Caki2 (cell line): ENCODE results near the gene NOL11. TPM values are rescaled to one million over a fixed set of nuclear protein-coding genes. Genes with fewer than 3 reads are reported as not detected.
A peak's percentile ranks its signal among the peaks of the same experiment; 100 is the strongest.

Source experiments
- DNase-seq: peaks from one replicate; pipeline ENCODE4 v3.0.0-alpha.2; 2015; ENCODE audit warnings: low read depth
- in situ Hi-C: cut with HindIII; loops from 2 replicates; pipeline ENCODE4 v1.10.0; 2016; ENCODE audit warnings: low sequenced_read_pairs, low pct_unique_long_range_greater_than_20kb, mixed read lengths
- total RNA-seq: library from RNA; depleted of rRNA; stranded (reverse); fragments of >200 nt; shearing (Covaris generic); gene quantifications from 2 replicates; pipeline ENCODE4 v1.2.3, GENCODE V29; 2014; ENCODE audit warnings: low replicate concordance; rRNA removed

The NOL11 gene
- total RNA-seq: 46.8 and 64.5 TPM in 2 replicates

DNA sequence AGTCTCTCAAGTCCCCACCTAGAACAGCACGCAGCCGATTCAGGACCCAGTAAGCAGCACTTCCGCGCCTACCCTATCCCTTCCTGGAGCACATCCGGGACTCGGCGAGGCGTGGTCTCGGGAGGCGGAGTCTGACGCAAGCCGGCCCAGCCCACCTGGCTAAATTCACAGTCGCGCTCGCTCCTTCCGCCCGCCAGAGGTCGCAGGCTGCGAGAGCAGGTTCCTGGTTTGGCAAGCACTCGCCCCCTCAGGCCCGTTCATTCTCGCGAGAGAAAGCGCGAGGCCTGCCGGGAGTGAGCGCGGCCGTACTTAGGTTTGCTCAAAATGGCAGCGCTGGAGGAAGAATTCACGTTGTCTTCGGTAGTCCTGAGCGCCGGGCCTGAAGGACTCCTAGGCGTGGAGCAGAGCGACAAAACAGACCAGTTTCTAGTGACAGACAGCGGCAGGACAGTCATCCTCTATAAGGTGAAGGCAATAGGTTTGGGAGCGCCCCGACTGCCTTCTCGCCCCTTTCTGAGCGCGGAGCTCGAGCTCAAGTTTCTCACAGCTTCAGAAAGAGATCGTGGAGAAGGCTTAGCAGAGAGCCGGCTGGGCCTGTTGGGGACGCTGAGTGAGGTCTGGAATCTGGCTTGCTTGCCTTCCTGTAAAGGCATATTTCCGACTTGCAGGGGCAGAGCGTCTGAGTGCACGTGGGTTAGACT lies at the start of gene NOL11:
Gene NOL11, plus strand, starts transcription at position 313 of the 701 bp plus-strand sequence. Its CDS starts 12 bp downstream, at position 325.
- in situ Hi-C loops: no loop called here
- DNase-seq: peak; percentile 99

DNA sequence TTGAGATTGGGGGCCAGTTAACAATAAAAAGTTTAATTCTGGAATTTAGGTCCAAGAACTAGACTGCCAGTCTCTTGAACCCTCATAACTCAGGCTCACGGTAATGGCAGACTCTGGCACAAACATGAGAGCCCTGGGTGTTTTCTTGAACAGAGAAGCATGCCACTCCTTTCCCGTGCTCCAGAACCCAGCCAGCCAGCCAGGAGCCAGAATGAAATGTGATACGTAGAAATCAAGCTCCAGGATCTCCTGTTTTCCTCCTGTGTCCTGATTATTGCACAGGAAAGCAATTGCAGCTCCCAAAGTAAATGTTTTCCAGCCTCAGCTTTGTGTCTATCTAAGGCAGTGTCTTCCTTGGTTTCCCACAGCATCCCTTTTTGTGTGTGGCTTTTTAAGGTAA lies 46.2 kb upstream of the NOL11 start:
- in situ Hi-C loops: no loop called here
- DNase-seq: no peak

DNA sequence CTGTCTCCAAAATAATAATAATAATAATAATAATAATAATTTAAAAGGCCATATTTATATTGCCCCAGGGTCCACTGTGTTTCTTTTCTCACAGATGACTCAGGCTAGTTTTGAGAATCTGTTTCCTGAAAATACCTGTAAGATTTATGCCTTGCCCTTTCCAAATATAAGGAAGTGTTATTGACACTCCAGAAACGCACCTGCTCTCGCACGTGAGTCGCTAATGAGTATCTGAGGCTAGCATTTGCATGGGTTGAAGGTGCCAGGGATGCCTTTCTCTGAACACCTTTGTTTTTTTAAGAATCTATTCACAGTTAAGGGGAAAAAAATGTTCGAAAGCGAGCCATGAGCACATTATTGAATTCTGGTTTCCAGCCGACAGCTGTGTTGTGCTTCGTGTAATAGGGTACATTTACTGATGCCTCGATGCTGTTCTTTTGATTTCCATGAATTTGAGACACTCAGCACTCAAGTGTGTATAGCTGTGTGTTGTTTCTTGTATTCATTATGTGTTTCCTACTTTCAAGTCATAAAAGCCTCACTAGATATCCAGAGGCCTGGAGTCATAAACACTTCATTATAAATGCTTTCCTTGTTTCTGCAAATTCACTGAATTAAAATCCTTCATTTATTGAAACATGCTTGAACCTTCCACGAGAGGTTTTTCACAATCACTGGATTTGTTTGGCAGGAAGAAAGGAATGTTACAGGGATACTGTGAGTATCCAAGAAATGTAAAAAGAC lies 45.0 kb upstream of the NOL11 start:
- in situ Hi-C loops: no loop called here
- no peak for DNase-seq

DNA sequence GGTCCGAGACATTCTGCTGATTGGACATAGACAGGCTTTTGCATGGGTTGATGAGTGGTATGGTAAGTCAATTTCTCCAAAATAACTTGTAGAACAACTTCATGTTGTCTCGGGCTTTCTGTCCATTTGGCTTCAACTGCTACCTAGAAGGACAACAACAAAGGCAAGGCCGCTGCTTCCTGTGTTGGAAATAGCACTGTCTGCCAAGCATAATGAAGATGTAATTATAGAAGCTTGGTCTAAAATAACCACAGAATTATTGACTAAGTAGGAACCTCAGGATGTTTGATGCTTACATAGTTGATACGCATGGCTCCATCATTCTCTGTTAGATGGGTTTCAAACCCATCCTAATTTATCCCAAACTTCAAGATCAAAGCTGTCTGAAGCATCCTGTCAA lies 42.3 kb upstream of the NOL11 start:
- in situ Hi-C loops: no loop called here
- no peak for DNase-seq

DNA sequence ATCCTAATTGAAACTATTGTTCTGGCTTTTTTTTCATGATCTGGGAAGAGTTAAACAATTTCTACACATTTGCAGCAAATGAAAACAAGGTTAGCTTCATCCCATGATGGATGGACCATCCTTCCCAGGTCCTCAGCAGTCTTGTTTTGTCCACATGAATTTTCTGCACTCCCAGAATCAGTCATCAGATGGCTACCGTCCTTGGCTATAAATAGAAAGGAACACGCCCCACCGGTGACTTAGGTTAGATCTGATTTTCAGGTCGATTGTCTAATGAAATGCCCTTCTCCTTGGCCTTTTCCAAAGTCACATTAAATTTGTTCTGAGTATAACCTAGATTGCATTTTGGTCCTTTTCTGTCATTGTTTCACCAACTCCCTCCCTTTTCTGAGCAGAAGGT lies 41.4 kb upstream of the NOL11 start:
- in situ Hi-C loops: no loop called here
- DNase-seq: no peak

DNA sequence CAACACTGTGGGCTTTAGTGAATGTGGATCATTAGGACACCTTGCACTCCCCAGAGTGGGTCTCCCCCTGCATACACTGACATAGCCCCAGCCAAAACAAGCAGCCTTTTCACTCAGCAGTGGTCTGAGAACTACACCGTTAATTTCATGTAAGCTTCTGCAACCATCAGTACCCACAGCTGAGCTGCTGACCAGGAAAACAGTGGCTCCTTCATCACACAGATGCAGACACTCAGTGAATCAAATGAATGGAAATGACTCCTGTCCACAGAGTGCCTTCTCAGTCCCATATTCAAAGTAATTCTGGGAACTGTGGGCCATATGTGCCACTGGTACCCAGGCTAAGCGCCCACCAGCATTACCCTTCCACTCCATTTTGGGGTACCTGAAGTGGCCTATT lies 39.3 kb upstream of the NOL11 start:
- no peak for DNase-seq
- in situ Hi-C loops: no loop called here

DNA sequence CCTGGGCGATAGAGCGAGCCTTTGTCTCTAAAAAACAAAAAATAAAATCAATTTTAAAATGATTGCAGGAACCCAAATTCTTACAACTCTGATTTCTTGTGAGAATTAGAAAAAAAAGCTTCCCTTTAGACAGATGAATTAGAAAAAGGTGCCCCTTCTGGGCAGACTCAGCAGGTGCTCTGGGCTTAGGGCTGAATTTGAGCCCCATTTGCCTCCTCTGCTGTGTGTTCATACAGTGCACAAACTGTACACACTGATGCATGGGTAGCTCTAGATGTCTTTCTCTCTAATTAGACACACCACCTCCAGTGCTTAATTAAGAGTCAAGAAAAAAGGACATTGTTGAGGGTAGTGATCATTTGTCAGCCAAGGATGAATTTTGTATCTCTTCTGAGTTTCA lies 38.5 kb upstream of the NOL11 start:
- DNase-seq: no peak
- in situ Hi-C loops: no loop called here

DNA sequence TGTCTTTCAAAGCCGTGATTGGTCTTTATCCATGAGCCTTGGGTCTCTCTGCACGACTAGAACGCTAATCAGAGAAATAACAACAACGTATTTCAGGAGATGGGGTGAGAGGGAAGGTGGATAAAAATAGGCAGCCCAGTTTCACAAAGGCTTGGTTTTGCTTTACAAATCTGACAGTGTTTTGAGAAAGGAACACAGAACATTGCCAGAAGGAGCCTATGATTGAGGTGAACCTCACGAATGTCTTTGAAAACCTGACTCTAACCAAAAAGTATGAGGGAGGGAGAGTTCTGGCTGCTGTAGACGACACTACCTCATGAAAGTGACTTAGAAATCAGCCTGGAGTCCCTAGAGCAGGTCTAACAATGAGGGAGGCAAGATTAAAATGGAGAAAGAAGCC lies 38.0 kb upstream of the NOL11 start:
- in situ Hi-C loops: no loop called here
- DNase-seq: no peak

DNA sequence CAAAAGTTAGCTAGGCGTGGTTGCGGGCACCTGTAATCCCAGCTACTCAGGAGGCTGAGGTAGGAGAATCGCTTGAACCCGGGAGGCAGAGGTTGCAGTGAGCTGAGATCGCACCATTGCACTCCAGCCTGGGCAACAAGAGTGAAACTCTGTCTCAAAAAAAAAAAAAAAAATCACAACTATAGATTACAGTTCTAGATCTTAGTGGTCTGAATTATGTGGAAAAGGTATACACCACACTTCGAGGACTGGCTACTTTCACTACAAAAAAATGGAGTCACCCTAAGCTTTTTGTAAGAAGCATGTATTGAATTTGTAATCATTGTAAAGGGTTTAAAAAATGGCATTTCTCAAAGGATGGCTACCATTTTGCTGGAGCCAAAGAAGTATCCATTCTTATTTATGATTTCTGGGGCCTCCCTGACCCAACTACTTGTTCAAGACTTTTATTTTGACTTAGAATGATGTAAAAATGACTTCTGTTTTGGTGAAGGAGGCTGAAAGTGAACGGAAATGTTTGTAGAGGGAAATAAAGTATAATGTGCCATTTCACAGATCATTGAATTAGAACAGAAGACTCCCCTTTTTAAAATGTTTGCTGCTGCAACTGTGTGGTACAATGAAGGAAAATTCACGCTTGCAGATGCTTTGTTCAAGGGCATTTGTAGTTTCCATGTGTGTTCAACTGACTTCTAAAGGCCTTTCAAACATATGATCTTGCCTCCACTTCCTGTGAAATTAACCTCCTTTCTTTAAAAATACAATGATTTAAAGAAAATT lies 37.1 kb upstream of the NOL11 start:
- DNase-seq: no peak
- in situ Hi-C loops: no loop called here

DNA sequence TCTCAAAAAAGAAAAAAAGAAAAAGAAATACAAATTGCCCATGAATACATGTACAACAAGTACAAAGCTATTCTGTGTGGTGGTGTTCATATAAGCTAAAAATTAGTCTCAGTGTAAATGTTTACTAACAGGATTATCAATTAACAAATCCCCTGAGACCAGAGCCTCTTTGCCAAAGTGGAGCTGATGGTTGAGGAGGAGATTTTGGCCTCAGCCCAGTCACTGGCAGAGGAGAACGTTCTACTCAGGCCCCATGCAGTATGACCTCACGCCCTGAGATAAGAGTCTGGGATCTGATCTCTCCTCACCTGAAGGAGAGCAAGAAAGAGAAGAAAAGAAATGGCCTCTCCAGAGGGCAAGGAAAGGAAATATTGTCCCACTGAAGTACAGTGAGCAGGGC lies 35.5 kb upstream of the NOL11 start:
- in situ Hi-C loops: no loop called here
- DNase-seq: no peak

DNA sequence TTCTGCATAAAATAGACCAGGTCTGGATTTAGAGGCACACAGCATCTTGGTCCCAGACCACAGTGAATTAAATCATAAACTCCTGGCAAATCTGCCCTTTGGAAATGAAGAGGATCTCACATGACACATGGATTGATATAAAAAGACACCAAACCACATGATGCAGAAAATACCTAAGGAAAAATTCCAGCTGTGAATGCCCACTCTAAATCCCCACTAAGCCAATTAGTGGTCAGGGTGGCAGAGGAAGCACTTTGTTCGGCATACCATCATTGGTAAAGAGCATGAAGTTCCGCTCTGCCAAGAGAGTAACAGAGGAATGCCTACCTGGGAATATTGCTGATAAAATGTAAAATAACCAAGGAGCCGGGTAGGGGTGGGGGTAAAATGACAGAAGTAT lies 32.4 kb upstream of the NOL11 start:
- in situ Hi-C loops: no loop called here
- no peak for DNase-seq

DNA sequence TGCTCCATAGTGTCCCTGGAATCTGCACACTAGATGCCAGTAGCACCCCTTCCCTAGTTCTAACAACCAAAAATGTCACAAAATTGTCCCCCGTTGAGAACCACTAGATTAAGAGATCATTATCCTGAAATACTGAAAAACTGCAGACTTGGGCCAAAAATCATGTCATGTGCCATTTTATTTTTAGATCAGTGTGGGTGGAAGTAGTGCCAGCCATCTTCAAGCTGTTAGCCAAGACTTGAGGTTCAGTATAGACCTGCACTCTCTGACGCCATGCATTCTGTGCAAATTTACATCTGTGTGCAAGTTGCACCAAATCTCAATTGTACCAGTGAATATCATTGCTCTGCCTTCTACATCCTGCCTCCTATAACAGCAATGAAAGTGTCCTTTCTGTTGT lies 31.5 kb upstream of the NOL11 start:
- DNase-seq: no peak
- in situ Hi-C loops: no loop called here

DNA sequence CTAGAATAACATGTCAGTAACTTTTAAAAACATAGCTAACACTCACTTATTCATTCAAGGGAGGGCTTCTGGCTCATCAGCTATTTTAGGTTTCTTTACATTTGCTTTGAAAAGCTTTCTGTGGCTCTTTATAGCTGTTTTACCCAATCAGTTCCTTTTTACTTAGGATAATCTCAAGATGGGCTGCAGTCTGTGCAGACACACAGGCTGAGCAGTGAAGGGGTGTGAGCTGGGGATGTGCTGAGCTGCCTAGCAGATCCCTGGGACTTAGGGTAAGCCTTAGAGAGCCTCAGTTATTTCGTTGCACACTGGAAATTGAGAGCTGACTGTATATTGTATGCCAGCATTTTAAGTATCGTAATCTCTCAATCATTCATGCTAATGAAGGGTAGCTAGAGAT lies 30.2 kb upstream of the NOL11 start:
- in situ Hi-C loops: no loop called here
- no peak for DNase-seq

DNA sequence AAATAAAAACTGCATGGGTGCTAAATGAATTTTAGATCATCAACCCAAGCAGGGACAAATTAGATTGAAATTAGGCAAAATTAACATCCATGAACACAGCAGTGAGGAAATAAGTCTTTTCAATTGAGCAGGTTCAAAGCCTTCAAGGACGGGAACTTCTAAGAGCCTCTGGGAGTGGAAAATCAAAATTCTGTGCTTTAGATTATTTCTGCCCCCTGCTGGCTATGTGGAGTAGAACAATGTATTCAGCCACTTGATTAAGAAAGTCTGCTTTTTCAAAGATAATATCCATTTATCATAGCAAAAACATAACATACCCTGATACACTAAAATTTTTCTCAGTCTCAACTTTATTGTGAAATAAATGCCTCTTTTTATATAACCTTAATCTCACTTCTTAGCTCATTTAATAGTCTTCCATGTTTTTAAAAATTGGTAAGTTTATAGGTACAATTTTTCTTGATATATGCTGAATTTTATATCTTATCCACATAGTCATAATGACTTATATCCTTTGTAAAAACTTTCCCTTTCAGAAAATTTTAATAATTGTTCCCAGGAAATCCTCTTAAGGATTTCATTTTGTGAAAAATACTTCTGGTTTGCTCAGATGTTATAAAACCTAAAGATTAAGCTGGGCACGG lies 28.1 kb upstream of the NOL11 start:
- in situ Hi-C loops: no loop called here
- peak; percentile 32 for DNase-seq

DNA sequence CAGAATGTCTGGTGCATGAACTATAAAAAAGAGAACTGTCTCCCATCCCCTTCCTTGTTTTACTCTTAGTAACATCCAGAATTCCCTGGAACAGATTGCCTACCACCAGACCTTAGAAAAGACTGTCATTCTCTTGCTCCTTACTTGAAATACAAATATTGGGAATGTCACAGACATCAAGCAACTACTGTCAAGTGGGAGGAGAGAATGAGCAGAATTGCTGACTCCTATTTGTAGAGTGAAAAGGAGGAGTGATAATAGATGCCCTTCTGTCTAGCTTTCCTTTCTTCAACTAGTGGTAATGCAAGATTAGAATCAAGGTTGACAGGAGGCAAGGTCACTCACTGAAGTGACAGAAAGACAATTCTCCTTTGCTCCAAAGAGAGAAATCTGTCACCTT lies 23.9 kb upstream of the NOL11 start:
- DNase-seq: no peak
- in situ Hi-C loops: no loop called here

DNA sequence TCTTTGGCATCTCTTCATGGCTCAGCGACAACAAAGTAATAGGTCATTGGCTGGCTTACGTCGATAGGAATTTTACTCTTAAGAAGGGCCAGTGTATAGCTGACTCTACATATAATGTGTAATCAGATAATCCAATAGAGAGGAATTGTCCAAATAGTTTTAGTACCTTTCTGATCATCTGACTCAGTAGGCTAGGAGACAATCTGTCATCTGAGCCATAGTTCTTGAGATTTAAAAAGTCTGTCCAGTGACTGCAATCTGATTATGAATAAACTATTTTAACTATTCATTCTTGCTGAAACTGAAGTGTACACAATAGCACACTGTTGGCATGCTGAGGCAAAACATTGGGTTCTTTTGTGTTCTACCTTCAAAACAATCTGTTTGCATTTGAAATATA lies 21.4 kb upstream of the NOL11 start:
- in situ Hi-C loops: no loop called here
- no peak for DNase-seq

DNA sequence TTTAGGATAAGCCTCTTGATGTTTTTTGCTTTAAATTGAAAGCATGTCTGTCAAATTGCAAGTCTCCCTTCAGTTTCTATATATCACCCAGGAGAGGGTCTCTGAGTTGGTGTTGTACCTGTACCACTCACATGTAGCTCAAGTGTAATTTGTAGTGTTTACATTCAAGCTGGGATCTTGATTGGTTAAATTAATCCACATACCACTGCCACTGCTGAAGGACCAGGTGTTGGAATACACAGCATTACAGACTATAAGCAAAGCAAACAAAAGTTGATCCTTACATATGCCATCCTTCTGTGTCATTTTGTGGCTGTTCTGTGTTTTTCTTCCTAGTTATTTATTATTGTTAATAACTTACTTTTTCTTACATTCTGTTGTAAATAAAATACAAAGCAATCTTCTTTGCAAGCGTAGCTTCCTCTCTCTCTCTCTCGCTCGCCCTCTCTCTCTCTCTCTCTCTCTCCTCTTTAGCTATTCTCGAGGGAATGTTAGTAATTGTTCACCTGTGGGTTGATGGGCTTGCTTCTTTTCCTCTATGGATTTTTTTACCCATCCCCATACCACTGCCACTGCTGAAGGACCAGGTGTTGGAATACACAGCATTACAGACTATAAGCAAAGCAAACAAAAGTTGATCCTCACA lies 20.8 kb upstream of the NOL11 start:
- peak; percentile 35 for DNase-seq
- in situ Hi-C loops: no loop called here

DNA sequence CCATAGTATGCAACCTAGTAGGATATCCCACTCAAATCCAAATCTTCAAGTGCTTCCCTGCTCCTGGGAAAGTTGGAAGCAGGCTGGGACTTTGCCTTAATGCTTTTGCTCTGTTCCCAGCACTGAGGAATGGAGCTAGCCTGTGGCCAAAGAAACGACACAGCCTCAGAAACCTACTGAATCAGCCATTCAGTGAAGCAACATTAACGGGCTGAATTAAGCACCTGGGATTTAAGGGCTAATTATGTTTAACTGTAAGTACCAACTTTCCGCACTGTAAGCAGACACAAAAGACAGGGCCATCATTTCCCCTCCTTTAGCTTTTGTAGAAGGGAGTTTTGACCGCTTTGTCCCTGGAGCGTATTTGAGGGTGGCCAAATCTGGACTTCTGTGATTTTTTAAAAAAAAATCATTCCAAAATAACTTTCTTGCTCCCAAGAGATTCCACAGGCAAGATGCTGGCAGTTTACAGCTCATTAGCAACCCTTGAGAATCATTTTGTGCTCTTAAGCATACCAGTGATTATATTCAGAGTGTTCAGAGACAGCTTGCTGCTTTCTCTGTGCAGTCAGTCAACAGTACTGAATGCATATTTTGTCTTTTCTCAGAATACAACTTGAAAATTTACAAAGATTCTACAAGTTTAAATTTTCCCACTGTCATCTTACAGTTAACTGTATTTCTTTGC lies 17.6 kb upstream of the NOL11 start:
- DNase-seq: no peak

More for the DNA sequence above, 17.6 kb upstream of the NOL11 start:
- in situ Hi-C loops: no loop called here
